ENCODE data around the gene HNRNPDL.
A peak's percentile ranks its signal among the peaks of the same experiment; 100 is the strongest.

HNRNPDL gene

DNA sequence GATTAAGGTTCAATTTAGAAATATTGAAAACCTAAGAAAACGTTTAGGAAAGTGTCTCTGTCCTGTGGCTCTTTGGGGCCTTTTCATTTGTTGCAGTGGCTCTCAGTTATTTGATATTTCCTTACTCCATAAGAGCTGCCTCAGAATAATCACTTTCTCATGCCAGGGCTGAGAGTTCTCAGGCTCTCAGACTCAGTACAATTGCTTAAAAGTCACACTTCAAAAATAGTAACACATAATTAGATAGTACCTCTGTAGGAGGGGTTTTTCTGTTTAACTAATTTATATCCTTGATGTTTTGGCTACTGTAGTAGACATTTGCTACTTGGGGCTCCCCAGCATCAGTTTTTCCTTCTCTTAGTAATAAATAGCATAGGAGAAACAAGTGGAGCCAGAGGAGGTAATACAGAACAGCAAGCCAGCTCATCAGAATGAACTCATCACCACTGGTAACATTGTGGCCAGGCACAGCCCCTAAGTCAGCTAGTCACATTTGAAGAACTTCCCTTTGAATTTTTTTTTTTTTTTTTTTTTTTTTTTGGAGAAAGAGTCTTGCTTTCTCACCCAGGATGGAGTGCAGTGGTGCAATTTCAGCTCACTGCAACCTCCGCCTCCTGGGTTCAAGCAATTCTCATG is 48.5 kb downstream of the HNRNPDL start:
- ChIA-PET CTCF (interaction anchor here (0.8 kb wide), 1 partner anchor 10 kb away, joined by 4 read pairs; no protein-coding TSS in a partner anchor), POLR2A (ENCODE audit: low non-redundant PET) (no interaction called here)
- TF ChIP-seq, protein P1, sequence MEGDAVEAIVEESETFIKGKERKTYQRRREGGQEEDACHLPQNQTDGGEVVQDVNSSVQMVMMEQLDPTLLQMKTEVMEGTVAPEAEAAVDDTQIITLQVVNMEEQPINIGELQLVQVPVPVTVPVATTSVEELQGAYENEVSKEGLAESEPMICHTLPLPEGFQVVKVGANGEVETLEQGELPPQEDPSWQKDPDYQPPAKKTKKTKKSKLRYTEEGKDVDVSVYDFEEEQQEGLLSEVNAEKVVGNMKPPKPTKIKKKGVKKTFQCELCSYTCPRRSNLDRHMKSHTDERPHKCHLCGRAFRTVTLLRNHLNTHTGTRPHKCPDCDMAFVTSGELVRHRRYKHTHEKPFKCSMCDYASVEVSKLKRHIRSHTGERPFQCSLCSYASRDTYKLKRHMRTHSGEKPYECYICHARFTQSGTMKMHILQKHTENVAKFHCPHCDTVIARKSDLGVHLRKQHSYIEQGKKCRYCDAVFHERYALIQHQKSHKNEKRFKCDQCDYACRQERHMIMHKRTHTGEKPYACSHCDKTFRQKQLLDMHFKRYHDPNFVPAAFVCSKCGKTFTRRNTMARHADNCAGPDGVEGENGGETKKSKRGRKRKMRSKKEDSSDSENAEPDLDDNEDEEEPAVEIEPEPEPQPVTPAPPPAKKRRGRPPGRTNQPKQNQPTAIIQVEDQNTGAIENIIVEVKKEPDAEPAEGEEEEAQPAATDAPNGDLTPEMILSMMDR (conservative IDR thresholded peaks at IDR 0.05; ENCODE audit: low read depth), result no peak
- H3K27ac ChIP-seq, result no peak overlapping the region
- no peak for DNase-seq (ENCODE audit: low spot score)

DNA sequence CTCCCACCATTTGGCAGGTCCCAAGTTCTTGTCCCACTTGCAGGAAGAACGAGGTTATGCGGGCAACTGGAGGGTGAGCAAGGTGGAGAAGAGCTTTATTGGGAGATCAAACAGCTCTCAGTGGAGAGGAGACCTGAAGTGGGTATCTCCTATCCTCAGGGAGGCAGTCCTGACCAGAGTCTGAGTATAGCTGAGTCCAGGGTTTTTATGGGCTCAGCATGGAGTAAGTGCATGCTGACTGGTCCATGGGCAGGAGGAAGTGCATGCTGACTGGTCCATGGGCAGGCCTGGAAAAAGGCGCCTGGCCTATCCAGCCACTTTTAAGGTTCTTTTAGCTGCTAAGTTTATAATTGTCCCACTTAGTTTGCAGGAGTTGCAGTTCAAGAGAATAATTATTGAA is 49.0 kb downstream of the HNRNPDL start:
- TF ChIP-seq, protein P1 (conservative IDR thresholded peaks at IDR 0.05; ENCODE audit: low read depth), result no peak
- DNase-seq (ENCODE audit: low spot score), result no peak
- ChIA-PET CTCF (interaction anchor here (0.8 kb wide), 1 partner anchor 10 kb away, joined by 4 read pairs; no protein-coding TSS in a partner anchor), POLR2A (ENCODE audit: low non-redundant PET) (interaction anchor here (1.5 kb wide), 1 partner anchor 48 kb away, joined by 6 read pairs; no protein-coding TSS in a partner anchor)
- H3K27ac ChIP-seq, result no peak overlapping the region

GRCh38 chr4:82380831-82381230 is 49.4 kb downstream of the HNRNPDL start:
- H3K27ac ChIP-seq, result peak overlapping the region; percentile 20; the same call in 1 of the 2 replicates
- no peak for DNase-seq (ENCODE audit: low spot score)
- TF ChIP-seq, protein P1 (conservative IDR thresholded peaks at IDR 0.05; ENCODE audit: low read depth), result no peak
- CTCF ChIA-PET, result interaction anchor here (0.5 to 0.8 kb wide), 3 partner anchors 11 to 363 kb away, joined by 3 to 4 read pairs (median 3); no protein-coding TSS in a partner anchor
- POLR2A ChIA-PET (ENCODE audit: low non-redundant PET), result interaction anchor here (1.5 kb wide), 1 partner anchor 48 kb away, joined by 6 read pairs; no protein-coding TSS in a partner anchor

DNA sequence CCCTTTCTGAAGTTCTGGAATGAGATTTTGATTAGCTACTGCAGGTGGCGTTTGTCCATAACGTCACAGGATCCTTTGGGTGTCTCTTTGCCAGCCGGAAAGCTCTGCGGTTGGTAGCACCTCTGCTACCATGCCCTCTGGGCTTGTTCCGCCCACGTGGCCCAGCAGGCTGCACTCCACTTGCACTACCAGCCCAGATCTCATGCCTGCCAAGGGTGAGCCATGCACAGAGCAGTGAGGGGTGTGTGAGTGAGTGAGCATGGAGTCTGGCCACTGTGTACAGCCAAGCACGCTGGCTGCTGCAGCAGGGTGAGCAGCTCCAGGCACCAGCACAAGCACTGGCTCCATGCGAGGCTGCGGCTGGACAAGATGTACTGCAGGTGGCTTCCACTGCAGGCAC is 49.9 kb downstream of the HNRNPDL start:
- TF ChIP-seq, protein P1 (conservative IDR thresholded peaks at IDR 0.05; ENCODE audit: low read depth), result no peak
- POLR2A ChIA-PET (ENCODE audit: low non-redundant PET), result interaction anchor here (1.5 kb wide), 1 partner anchor 49 kb away, joined by 6 read pairs; no protein-coding TSS in a partner anchor
- no peak for DNase-seq (ENCODE audit: low spot score)
- CTCF ChIA-PET, result interaction anchor here (0.5 to 0.6 kb wide), 3 partner anchors 17 to 362 kb away, joined by 3 read pairs; no protein-coding TSS in a partner anchor
- H3K27ac ChIP-seq, result peak overlapping the region; percentile 20; the same call in 1 of the 2 replicates

DNA sequence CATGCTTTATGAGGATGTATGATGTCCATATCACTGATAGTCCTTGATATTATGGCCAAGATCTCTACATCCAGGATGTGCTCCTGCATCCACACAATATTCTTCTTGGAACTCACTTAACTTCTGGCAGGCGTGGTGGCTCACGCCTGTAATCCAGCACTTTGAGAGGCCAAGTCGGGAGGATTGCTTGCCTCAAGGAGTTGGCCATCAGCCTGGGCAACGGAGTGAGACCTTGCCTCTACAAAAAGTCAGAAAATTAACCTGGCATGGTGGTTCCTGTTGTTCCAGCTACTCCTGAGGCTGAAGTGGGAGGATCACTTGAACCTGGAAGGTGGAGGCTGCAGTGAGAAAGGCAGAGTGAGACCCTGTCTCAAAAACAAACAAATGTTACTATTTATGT is 54.2 kb downstream of the HNRNPDL start:
- POLR2A ChIA-PET (ENCODE audit: low non-redundant PET), result no interaction called here
- TF ChIP-seq, protein P1 (conservative IDR thresholded peaks at IDR 0.05; ENCODE audit: low read depth), result no peak
- no peak for DNase-seq (ENCODE audit: low spot score)
- CTCF ChIA-PET, result no interaction called here
- no peak overlapping the region for H3K27ac ChIP-seq

DNA sequence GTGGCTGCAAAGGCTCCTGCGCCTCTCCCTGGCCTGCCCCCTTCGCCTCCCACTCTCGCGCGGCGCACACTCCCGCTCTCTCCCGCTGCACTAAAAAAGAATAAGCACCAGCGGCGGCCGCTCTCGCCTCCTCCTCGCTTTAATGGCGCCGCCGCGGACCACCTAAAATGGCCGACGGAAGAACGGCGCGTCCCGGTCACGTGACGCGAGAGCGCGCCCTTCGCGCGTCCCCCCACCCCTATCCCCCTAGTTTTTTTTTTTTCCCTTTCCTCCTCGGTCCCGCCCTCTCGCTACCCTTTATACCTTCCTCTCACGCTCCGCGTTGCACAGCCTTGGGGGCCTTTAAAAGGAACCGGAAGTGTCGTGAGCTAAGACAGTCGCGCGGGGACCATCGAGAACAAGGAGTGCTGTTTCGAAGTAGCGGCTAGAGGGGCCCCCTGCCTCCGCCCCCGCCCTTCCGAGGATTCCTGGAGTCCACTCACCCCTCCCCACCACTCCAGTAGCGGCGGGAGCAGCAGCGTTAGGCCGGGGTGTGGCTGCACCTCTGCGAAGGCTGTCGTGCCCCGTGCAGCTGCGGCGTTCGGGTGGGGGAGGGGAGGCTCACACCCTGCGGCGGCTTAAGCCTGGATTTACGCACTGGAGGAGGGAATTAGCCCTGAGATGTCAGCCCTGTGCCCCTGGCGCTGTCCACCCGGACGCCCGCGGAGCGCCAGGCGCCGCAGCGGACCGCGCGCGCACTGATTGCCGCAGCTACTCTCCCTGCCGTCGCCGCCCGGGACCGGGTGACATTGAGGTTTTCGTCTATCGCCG is 56.2 kb downstream of the HNRNPDL start, which contains the start of gene HNRNPD:
Gene HNRNPD (minus strand): TSS at position 176 of the 810 bp plus-strand sequence. CDS start 313 bp downstream, outside the sequence.
- CTCF ChIA-PET, result interaction anchor here (0.9 to 1.7 kb wide), 3 partner anchors 13 to 55 kb away, joined by 3 to 9 read pairs (median 4); no protein-coding TSS in a partner anchor
- POLR2A ChIA-PET (ENCODE audit: low non-redundant PET), result interaction anchor here (0.5 to 0.8 kb wide), 5 partner anchors 30 to 64 kb away, joined by 3 to 10 read pairs (median 4); no protein-coding TSS in a partner anchor
- peak within 1 kb of the TSS; percentile 98 for H3K27ac ChIP-seq

More for the DNA sequence above, 56.2 kb downstream of the HNRNPDL start, which contains the start of gene HNRNPD:
- DNase-seq (ENCODE audit: low spot score), result peak; percentile 95
- TF ChIP-seq, protein P1 (conservative IDR thresholded peaks at IDR 0.05; ENCODE audit: low read depth), result no peak

Measured in RWPE1 (cell line).